ENCODE results near the gene ZNF445. TPM values are rescaled to one million over a fixed set of nuclear protein-coding genes. Genes with fewer than 3 reads are reported as not detected.
A peak's percentile ranks its signal among the peaks of the same experiment; 100 is the strongest.
"Not testable (repeated sequence)": the region's sequence is repeated elsewhere in the genome, so short reads cannot be mapped to it uniquely, and the experiment has no call there.

ZNF445 gene
- total RNA-seq, 2 experiments from 2014 or later: 25.6 to 26.7 TPM

DNA sequence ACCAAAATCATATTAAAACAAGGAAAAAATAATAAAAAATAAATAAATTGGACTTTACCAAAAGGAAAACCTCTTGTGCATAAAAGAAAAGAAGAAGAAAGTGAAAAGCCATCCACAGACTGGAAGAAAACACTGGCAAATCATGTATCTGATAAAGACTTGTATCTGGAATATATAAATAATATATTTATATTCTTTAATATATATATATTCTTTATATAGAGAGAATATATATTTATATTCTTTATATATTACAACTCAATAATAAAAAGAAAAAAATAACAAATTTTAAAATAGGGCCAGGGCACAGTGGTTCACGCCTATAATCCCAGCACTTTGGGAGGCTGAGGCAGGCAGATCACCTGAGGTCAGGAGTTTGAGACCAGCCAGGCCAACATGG, 27.1 kb upstream of the ZNF445 start:
- DNase-seq (no peak), ATAC-seq (no peak)
- ChIA-PET CTCF (no interaction called here), POLR2A (no interaction called here)
- H3K36me3 Mint-ChIP-seq (ENCODE audit: low read depth): peaks cover 70% of the 10 kb centered on the region
- H3K27ac Mint-ChIP-seq: no peak overlapping the region
- no peak overlapping the region for H3K4me3 Mint-ChIP-seq
- H3K9me3 Mint-ChIP-seq (ENCODE audit: insufficient read depth): peaks cover 42% of the 10 kb centered on the region
- H3K27me3 Mint-ChIP-seq (ENCODE audit: low read depth): no peaks in the 10 kb centered on the region
- peaks cover 12% of the 10 kb centered on the region for H3K4me1 Mint-ChIP-seq (ENCODE audit: low read depth)

DNA sequence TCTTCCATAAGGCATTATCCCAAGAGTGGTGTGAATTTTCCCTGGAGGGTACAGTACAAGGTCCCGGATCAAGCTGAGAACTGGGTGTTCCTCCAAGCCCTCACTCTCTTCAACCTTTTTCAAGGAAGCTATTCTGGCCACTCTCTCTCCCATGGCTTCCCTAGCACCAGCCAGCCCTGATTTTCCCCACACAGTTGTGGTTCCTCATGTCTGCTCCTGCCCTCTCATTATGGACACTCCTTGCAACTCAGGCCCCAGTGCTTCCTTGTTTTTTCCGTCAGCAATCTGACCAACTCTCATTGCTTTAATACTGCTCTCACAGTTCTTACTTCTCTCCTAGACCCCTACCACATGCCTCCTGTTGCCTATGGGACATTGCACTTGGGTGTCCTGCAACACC, 25.7 kb upstream of the ZNF445 start:
- CTCF ChIA-PET; H3K27me3 Mint-ChIP-seq (ENCODE audit: low read depth); H3K4me1 Mint-ChIP-seq (ENCODE audit: low read depth); ATAC-seq; H3K27ac Mint-ChIP-seq; DNase-seq; H3K4me3 Mint-ChIP-seq: not testable (repeated sequence)
- Mint-ChIP-seq H3K36me3 (ENCODE audit: low read depth) (peaks cover 78% of the 10 kb centered on the region), H3K9me3 (ENCODE audit: insufficient read depth) (peaks cover 55% of the 10 kb centered on the region)
- POLR2A ChIA-PET: interaction anchor here (0.6 to 1.6 kb wide), 2 partner anchors 7 to 18 kb away, joined by 3 to 5 read pairs; no protein-coding TSS in a partner anchor

DNA sequence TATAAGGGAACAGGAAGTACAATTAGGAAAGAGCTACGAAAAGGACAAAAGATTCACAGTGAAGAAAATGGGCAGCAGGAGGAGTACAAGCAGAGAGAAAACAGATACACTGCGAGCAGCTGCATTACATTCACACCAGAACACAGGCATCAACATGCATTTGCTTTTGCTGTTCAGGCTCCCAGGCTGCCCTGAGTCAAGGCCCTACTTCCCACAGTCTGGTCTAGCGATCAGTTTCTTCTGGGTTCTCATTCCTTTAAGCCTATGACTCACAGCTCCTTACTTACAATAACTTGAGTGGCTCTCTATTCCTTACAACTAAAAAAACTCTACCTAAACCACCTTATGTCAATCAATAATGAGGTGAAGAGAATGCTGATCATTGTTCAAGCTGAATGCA, 24.5 kb upstream of the ZNF445 start:
- H3K9me3 Mint-ChIP-seq (ENCODE audit: insufficient read depth): peaks cover 55% of the 10 kb centered on the region
- DNase-seq (no peak), ATAC-seq (no peak)
- H3K4me3 Mint-ChIP-seq: no peak overlapping the region
- ChIA-PET CTCF (interaction anchor here (1.2 kb wide), 1 partner anchor 17 kb away, joined by 3 read pairs; no protein-coding TSS in a partner anchor), POLR2A (interaction anchor here (1.6 kb wide), 1 partner anchor 9 kb away, joined by 5 read pairs; no protein-coding TSS in a partner anchor)
- peaks cover 3% of the 10 kb centered on the region for H3K4me1 Mint-ChIP-seq (ENCODE audit: low read depth)
- H3K36me3 Mint-ChIP-seq (ENCODE audit: low read depth): peaks cover 77% of the 10 kb centered on the region
- H3K27me3 Mint-ChIP-seq (ENCODE audit: low read depth): no peaks in the 10 kb centered on the region
- H3K27ac Mint-ChIP-seq: no peak overlapping the region

GRCh38 chr3:44499899-44500168, 22.4 kb upstream of the ZNF445 start:
- H3K4me1 Mint-ChIP-seq (ENCODE audit: low read depth); ATAC-seq; H3K4me3 Mint-ChIP-seq; H3K27ac Mint-ChIP-seq; POLR2A ChIA-PET; DNase-seq; H3K27me3 Mint-ChIP-seq (ENCODE audit: low read depth); CTCF ChIA-PET: not testable (repeated sequence)
- peaks cover 68% of the 10 kb centered on the region for H3K36me3 Mint-ChIP-seq (ENCODE audit: low read depth)
- H3K9me3 Mint-ChIP-seq (ENCODE audit: insufficient read depth): peaks cover 45% of the 10 kb centered on the region

GRCh38 chr3:44499149-44499898, 21.9 kb upstream of the ZNF445 start:
- Mint-ChIP-seq H3K4me1 (ENCODE audit: low read depth) (no peaks in the 10 kb centered on the region), H3K9me3 (ENCODE audit: insufficient read depth) (peaks cover 50% of the 10 kb centered on the region), H3K4me3 (no peak overlapping the region), H3K27ac (no peak overlapping the region), H3K36me3 (ENCODE audit: low read depth) (peaks cover 70% of the 10 kb centered on the region), H3K27me3 (ENCODE audit: low read depth) (no peaks in the 10 kb centered on the region)
- ATAC-seq: no peak
- ChIA-PET CTCF (no interaction called here), POLR2A (no interaction called here)
- no peak for DNase-seq

- Mint-ChIP-seq H3K27ac (no peak overlapping the region), H3K9me3 (ENCODE audit: insufficient read depth) (peaks cover 47% of the 10 kb centered on the region), H3K4me1 (ENCODE audit: low read depth) (no peaks in the 10 kb centered on the region), H3K27me3 (ENCODE audit: low read depth) (no peaks in the 10 kb centered on the region), H3K36me3 (ENCODE audit: low read depth) (peaks cover 71% of the 10 kb centered on the region), H3K4me3 (no peak overlapping the region)
- ChIA-PET POLR2A (no interaction called here), CTCF (no interaction called here)
- ATAC-seq (no peak), DNase-seq (no peak)
These were observed 18.4 kb upstream of the ZNF445 start for GRCh38 chr3:44495636-44496415.

DNA sequence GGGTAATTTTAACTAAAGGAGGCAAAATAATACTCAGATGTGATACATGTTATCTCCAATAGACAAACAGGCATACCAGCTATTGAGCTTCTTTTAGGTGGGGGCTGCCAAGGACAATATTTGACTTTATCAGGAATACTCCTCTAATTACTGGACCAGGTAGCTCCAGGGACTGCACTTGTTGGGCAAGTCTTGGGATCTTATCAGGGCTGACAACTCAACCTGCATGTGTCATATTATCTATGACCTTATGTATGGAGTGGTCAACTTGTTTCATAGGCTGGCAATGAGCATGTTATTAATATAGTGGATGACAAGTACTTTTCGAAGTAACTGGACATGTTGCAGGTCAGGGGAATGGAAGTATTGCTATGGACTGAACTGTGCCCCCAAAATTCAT, 15.0 kb upstream of the ZNF445 start:
- Mint-ChIP-seq H3K27ac (no peak overlapping the region), H3K9me3 (ENCODE audit: insufficient read depth) (peaks cover 36% of the 10 kb centered on the region), H3K4me3 (no peak overlapping the region), H3K4me1 (ENCODE audit: low read depth) (no peaks in the 10 kb centered on the region), H3K27me3 (ENCODE audit: low read depth) (no peaks in the 10 kb centered on the region), H3K36me3 (ENCODE audit: low read depth) (peaks cover 51% of the 10 kb centered on the region)
- ATAC-seq: no peak
- ChIA-PET CTCF (no interaction called here), POLR2A (no interaction called here)
- no peak for DNase-seq

GRCh38 chr3:44482721-44483120, 5.3 kb upstream of the ZNF445 start:
- ATAC-seq: no peak
- Mint-ChIP-seq H3K36me3 (ENCODE audit: low read depth) (no peaks in the 10 kb centered on the region), H3K27me3 (ENCODE audit: low read depth) (no peaks in the 10 kb centered on the region), H3K4me1 (ENCODE audit: low read depth) (peaks cover 7% of the 10 kb centered on the region), H3K27ac (no peak overlapping the region), H3K9me3 (ENCODE audit: insufficient read depth) (peaks cover 17% of the 10 kb centered on the region), H3K4me3 (no peak overlapping the region)
- POLR2A ChIA-PET: no interaction called here
- DNase-seq: no peak
- CTCF ChIA-PET: no interaction called here

DNA sequence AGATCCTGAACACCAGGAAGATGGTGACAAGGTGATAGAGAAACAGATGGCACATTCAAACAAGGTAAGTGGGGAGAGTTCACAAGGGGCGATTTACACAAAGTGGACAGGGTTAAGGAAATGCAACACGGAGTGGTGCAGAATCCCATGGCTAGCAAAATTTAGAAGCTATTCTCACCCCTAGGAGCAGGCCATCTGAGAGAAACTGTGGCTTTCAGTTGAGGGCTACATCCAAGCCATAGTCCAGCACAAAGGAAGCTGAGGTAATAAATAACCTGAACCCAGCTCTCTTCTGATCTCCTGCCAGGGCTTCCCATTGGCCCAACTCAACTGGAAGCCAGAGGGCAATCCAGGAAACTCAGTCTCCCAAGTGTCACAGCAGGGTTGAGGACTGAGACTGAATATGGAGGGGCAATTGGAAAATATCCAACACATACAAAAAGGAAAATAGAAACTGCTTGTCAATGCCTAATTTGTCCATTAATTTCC, 1.2 kb upstream of the ZNF445 start:
- H3K27me3 Mint-ChIP-seq (ENCODE audit: low read depth): no peaks in the 10 kb centered on the region
- no peak overlapping the region for H3K27ac Mint-ChIP-seq
- no peaks in the 10 kb centered on the region for H3K9me3 Mint-ChIP-seq (ENCODE audit: insufficient read depth)
- POLR2A ChIA-PET: interaction anchor here (1.0 to 2.0 kb wide), 2 partner anchors 33 to 140 kb away, joined by 3 to 7 read pairs; partner anchors contain the start of gene TCAIM
- peaks cover 21% of the 10 kb centered on the region for H3K4me1 Mint-ChIP-seq (ENCODE audit: low read depth)
- CTCF ChIA-PET: interaction anchor here (1.3 kb wide), 1 partner anchor 32 kb away, joined by 4 read pairs; no protein-coding TSS in a partner anchor
- H3K36me3 Mint-ChIP-seq (ENCODE audit: low read depth): peaks cover 8% of the 10 kb centered on the region
- ATAC-seq: no peak
- H3K4me3 Mint-ChIP-seq: no peak overlapping the region
- no peak for DNase-seq

DNA sequence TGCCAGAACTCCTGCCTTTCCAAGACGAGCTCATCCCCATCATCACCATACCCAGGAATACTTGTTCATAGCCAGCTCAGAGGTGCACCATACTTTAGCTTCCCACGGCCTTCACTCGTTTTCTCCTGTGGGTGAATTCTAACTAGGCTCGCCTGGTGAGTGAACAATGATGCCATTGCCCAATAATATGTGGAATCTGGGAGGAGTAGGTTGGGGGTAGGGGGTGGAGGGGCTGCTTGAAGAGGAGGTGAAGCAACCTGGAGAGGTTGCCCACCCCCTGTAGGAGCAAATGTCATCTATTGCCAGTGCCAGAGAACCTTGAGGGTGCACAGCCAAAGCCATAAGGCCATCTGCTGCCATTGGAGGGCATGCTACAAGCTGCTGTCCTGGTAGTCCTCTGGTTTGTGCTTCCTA, 592 bp upstream of the ZNF445 start:
- no peak for ATAC-seq
- CTCF ChIA-PET: interaction anchor here (0.9 to 1.3 kb wide), 2 partner anchors 33 to 140 kb away, joined by 4 to 5 read pairs; partner anchors contain the start of gene TCAIM

GRCh38 chr3:44476963-44477311, 533 bp downstream of the ZNF445 start:
- no peaks in the 10 kb centered on the region for H3K9me3 Mint-ChIP-seq (ENCODE audit: insufficient read depth)
- ChIA-PET POLR2A (interaction anchor here (0.9 kb wide), 1 partner anchor 37 kb away, joined by 5 read pairs; no protein-coding TSS in a partner anchor), CTCF (interaction anchor here (1.6 kb wide), 1 partner anchor 15 kb away, joined by 3 read pairs; no protein-coding TSS in a partner anchor)
- no peaks in the 10 kb centered on the region for H3K27me3 Mint-ChIP-seq (ENCODE audit: low read depth)
- H3K4me1 Mint-ChIP-seq (ENCODE audit: low read depth): peaks cover 29% of the 10 kb centered on the region
- peak overlapping the region; percentile 75 for H3K27ac Mint-ChIP-seq
- peak overlapping the region; percentile 93 for H3K4me3 Mint-ChIP-seq
- DNase-seq (no peak), ATAC-seq (no peak)
- H3K36me3 Mint-ChIP-seq (ENCODE audit: low read depth): peaks cover 8% of the 10 kb centered on the region

More for the DNA sequence above, 592 bp upstream of the ZNF445 start:
- H3K4me3 Mint-ChIP-seq: peak overlapping the region; percentile 93
- POLR2A ChIA-PET: interaction anchor here (0.6 to 2.0 kb wide), 7 partner anchors 33 to 284 kb away, joined by 3 to 7 read pairs (median 3); partner anchors contain the start of gene TCAIM
- peak overlapping the region; percentile 89 for H3K27ac Mint-ChIP-seq
- no peaks in the 10 kb centered on the region for H3K27me3 Mint-ChIP-seq (ENCODE audit: low read depth)
- peaks cover 8% of the 10 kb centered on the region for H3K36me3 Mint-ChIP-seq (ENCODE audit: low read depth)
- H3K4me1 Mint-ChIP-seq (ENCODE audit: low read depth): peaks cover 24% of the 10 kb centered on the region
- H3K9me3 Mint-ChIP-seq (ENCODE audit: insufficient read depth): no peaks in the 10 kb centered on the region
- no peak for DNase-seq

DNA sequence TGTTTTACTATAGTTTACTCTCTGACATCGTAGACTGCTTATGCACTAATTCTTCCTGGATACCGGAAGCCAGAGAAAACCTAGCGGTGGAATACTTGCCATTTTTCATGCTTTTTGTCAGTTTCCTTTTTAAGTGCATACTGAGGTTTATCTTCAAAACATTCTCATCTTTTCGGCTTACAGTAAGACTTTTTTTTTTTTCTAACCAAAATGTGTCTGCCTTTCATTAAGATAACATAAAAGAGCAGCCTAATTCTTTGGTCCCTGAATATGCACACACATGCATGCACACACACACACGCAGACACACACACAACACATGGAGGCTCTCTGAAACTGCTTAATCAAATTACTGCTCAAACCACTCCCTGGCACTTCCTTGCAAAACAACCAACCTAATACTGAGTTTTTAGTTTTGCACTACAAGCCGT, 1.3 kb downstream of the ZNF445 start:
- Mint-ChIP-seq H3K27ac (peak overlapping the region; percentile 75), H3K4me1 (ENCODE audit: low read depth) (peaks cover 29% of the 10 kb centered on the region), H3K4me3 (peak overlapping the region; percentile 93), H3K27me3 (ENCODE audit: low read depth) (no peaks in the 10 kb centered on the region), H3K36me3 (ENCODE audit: low read depth) (peaks cover 8% of the 10 kb centered on the region), H3K9me3 (ENCODE audit: insufficient read depth) (no peaks in the 10 kb centered on the region)
- DNase-seq (no peak), ATAC-seq (no peak)
- POLR2A ChIA-PET: interaction anchor here (0.9 kb wide), 1 partner anchor 36 kb away, joined by 5 read pairs; no protein-coding TSS in a partner anchor
- CTCF ChIA-PET: interaction anchor here (1.6 kb wide), 1 partner anchor 14 kb away, joined by 3 read pairs; no protein-coding TSS in a partner anchor

Data from activated CD8-positive, alpha-beta T cell treated with anti-CD3 and anti-CD28 coated beads, Interleukin-2, amount 10 ng/mL, durations not matched to agents 7 days and 5 days (primary cell).